ENCODE data around the gene SPATA17.

GRCh38 chr1:217661407-217661806, 30.3 kb downstream of the SPATA17 start:
- TF ChIP-seq POLR2A (IDR thresholded peaks at IDR 0.05) (no peak), CTCF (IDR thresholded peaks at IDR 0.05) (no peak)

Measured in adrenal gland (tissue), 5 donors.